ENCODE measurements around the gene DNAJC11.
"Not testable (repeated sequence)": the region's sequence is repeated elsewhere in the genome, so short reads cannot be mapped to it uniquely, and the experiment has no call there.

Gene DNAJC11

GRCh38 chr1:6668503-6668902, 33.1 kb downstream of the DNAJC11 start:
- Histone ChIP-seq H3K4me1 (ENCODE audit: insufficient read depth, low read length) (no peaks in the 10 kb centered on the region), H3K9ac (ENCODE audit: low read length) (no peak overlapping the region), H3K36me3 (ENCODE audit: insufficient read depth, low read length) (peaks cover 24% of the 10 kb centered on the region), H3K27ac (ENCODE audit: low read depth, low read length) (no peak overlapping the region), H3K9me3 (ENCODE audit: low read length) (no peaks in the 10 kb centered on the region), H3K4me3 (ENCODE audit: low read depth in 1 of 2, low read length in 2 of 2) (no peak overlapping the region), H3K27me3 (ENCODE audit: control insufficient read depth in 1 of 2, insufficient read depth in 2 of 2, low read length in 2 of 2) (no peaks in the 10 kb centered on the region)

GRCh38 chr1:6667139-6667538, 34.5 kb downstream of the DNAJC11 start:
- Histone ChIP-seq H3K9me3 (ENCODE audit: low read length) (no peaks in the 10 kb centered on the region), H3K4me3 (ENCODE audit: low read depth in 1 of 2, low read length in 2 of 2) (no peak overlapping the region)

GRCh38 chr1:6666696-6667095, 34.9 kb downstream of the DNAJC11 start:
- H3K36me3 ChIP-seq (ENCODE audit: insufficient read depth, low read length) = peaks cover 24% of the 10 kb centered on the region
- H3K27ac ChIP-seq (ENCODE audit: low read depth, low read length) = no peak overlapping the region
- H3K9me3 ChIP-seq (ENCODE audit: low read length) = no peaks in the 10 kb centered on the region

More at GRCh38 chr1:6667139-6667538, 34.5 kb downstream of the DNAJC11 start:
- Histone ChIP-seq H3K4me1 (ENCODE audit: insufficient read depth, low read length) (no peaks in the 10 kb centered on the region), H3K27me3 (ENCODE audit: control insufficient read depth in 1 of 2, insufficient read depth in 2 of 2, low read length in 2 of 2) (no peaks in the 10 kb centered on the region), H3K27ac (ENCODE audit: low read depth, low read length) (no peak overlapping the region), H3K36me3 (ENCODE audit: insufficient read depth, low read length) (peaks cover 24% of the 10 kb centered on the region), H3K9ac (ENCODE audit: low read length) (no peak overlapping the region)

GRCh38 chr1:6662468-6662867, 39.1 kb downstream of the DNAJC11 start:
- not testable (repeated sequence) for H3K4me3 ChIP-seq (ENCODE audit: low read depth in 1 of 2, low read length in 2 of 2); H3K4me1 ChIP-seq (ENCODE audit: insufficient read depth, low read length); H3K9me3 ChIP-seq (ENCODE audit: low read length); H3K9ac ChIP-seq (ENCODE audit: low read length); H3K27me3 ChIP-seq (ENCODE audit: control insufficient read depth in 1 of 2, insufficient read depth in 2 of 2, low read length in 2 of 2); H3K27ac ChIP-seq (ENCODE audit: low read depth, low read length)
- peaks cover 22% of the 10 kb centered on the region for H3K36me3 ChIP-seq (ENCODE audit: insufficient read depth, low read length)

More at GRCh38 chr1:6666696-6667095, 34.9 kb downstream of the DNAJC11 start:
- Histone ChIP-seq H3K27me3 (ENCODE audit: control insufficient read depth in 1 of 2, insufficient read depth in 2 of 2, low read length in 2 of 2) (no peaks in the 10 kb centered on the region), H3K9ac (ENCODE audit: low read length) (no peak overlapping the region), H3K4me1 (ENCODE audit: insufficient read depth, low read length) (no peaks in the 10 kb centered on the region), H3K4me3 (ENCODE audit: low read depth in 1 of 2, low read length in 2 of 2) (no peak overlapping the region)

DNA sequence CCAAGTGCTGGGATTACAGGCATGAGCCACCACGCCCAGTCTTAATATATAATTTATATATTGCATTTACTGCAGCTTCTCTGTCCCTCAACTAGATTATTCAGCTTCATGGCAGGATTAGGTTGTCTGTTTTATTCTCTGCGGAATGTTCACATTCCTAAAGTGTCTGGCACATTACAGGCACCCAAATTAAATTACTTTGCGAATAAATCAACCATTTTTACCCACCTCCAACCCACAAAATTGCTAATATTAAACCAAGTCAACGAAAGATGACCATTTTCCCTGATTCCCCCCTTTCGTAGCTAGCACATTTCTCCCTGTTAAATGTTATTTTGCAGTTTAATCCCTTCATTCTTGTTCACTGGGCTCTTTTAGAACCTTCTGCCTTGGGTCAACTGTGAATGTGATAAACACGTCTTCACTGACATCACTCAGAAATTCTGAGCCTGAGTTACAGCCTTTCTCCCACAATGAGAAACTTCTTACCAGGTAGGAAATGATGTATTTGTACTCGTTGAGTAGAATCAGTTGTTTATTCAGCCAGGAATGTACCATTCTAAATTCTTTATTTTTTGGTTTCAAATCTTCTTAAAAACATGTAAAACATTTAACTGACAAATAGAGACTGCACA, 41.1 kb downstream of the DNAJC11 start:
- Histone ChIP-seq H3K4me3 (ENCODE audit: low read depth in 1 of 2, low read length in 2 of 2) (no peak overlapping the region), H3K9ac (ENCODE audit: low read length) (no peak overlapping the region), H3K27ac (ENCODE audit: low read depth, low read length) (no peak overlapping the region), H3K4me1 (ENCODE audit: insufficient read depth, low read length) (no peaks in the 10 kb centered on the region), H3K27me3 (ENCODE audit: control insufficient read depth in 1 of 2, insufficient read depth in 2 of 2, low read length in 2 of 2) (no peaks in the 10 kb centered on the region), H3K9me3 (ENCODE audit: low read length) (no peaks in the 10 kb centered on the region), H3K36me3 (ENCODE audit: insufficient read depth, low read length) (peaks cover 4% of the 10 kb centered on the region)

- H3K9me3 ChIP-seq (ENCODE audit: low read length) = no peaks in the 10 kb centered on the region
- H3K27ac ChIP-seq (ENCODE audit: low read depth, low read length) = no peak overlapping the region
- H3K27me3 ChIP-seq (ENCODE audit: control insufficient read depth in 1 of 2, insufficient read depth in 2 of 2, low read length in 2 of 2) = no peaks in the 10 kb centered on the region
- no peak overlapping the region for H3K9ac ChIP-seq (ENCODE audit: low read length)
- no peaks in the 10 kb centered on the region for H3K4me1 ChIP-seq (ENCODE audit: insufficient read depth, low read length)
- H3K4me3 ChIP-seq (ENCODE audit: low read depth in 1 of 2, low read length in 2 of 2) = no peak overlapping the region
- peaks cover 7% of the 10 kb centered on the region for H3K36me3 ChIP-seq (ENCODE audit: insufficient read depth, low read length)
These were observed 43.1 kb downstream of the DNAJC11 start for GRCh38 chr1:6658359-6659060.

DNA sequence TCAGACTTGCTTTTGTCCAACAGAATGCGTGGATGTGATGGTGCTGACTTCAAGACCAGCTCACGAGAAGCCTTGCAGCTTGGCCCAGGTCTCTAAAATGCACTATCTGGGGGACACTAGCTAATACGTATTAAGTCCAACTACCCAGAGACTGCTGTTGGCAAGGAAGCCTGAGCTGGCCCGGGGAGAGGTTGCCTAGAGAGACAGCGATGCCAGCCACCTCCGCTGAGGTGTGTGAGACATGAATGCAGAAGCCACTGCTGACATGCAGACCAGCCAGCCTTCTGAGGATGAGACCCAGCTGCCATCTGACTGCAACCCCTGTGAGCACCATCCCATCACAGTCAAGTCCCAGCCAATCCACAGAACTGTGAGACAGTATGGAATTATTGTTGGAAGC, 44.5 kb downstream of the DNAJC11 start:
- Histone ChIP-seq H3K27me3 (ENCODE audit: control insufficient read depth in 1 of 2, insufficient read depth in 2 of 2, low read length in 2 of 2) (no peaks in the 10 kb centered on the region), H3K4me1 (ENCODE audit: insufficient read depth, low read length) (no peaks in the 10 kb centered on the region), H3K4me3 (ENCODE audit: low read depth in 1 of 2, low read length in 2 of 2) (no peak overlapping the region), H3K27ac (ENCODE audit: low read depth, low read length) (no peak overlapping the region), H3K9me3 (ENCODE audit: low read length) (no peaks in the 10 kb centered on the region), H3K9ac (ENCODE audit: low read length) (no peak overlapping the region), H3K36me3 (ENCODE audit: insufficient read depth, low read length) (peaks cover 21% of the 10 kb centered on the region)

- H3K4me3 ChIP-seq (ENCODE audit: low read depth in 1 of 2, low read length in 2 of 2) = no peak overlapping the region
- peaks cover 33% of the 10 kb centered on the region for H3K36me3 ChIP-seq (ENCODE audit: insufficient read depth, low read length)
- no peak overlapping the region for H3K27ac ChIP-seq (ENCODE audit: low read depth, low read length)
- no peak overlapping the region for H3K9ac ChIP-seq (ENCODE audit: low read length)
- no peaks in the 10 kb centered on the region for H3K27me3 ChIP-seq (ENCODE audit: control insufficient read depth in 1 of 2, insufficient read depth in 2 of 2, low read length in 2 of 2)
- no peaks in the 10 kb centered on the region for H3K9me3 ChIP-seq (ENCODE audit: low read length)
- no peaks in the 10 kb centered on the region for H3K4me1 ChIP-seq (ENCODE audit: insufficient read depth, low read length)
These were observed 48.0 kb downstream of the DNAJC11 start for GRCh38 chr1:6653436-6654290.

GRCh38 chr1:6652986-6653385, 48.6 kb downstream of the DNAJC11 start:
- no peaks in the 10 kb centered on the region for H3K27me3 ChIP-seq (ENCODE audit: control insufficient read depth in 1 of 2, insufficient read depth in 2 of 2, low read length in 2 of 2)
- H3K9ac ChIP-seq (ENCODE audit: low read length) = no peak overlapping the region

GRCh38 chr1:6651909-6652308, 49.7 kb downstream of the DNAJC11 start:
- Histone ChIP-seq H3K27me3 (ENCODE audit: control insufficient read depth in 1 of 2, insufficient read depth in 2 of 2, low read length in 2 of 2) (no peaks in the 10 kb centered on the region), H3K9ac (ENCODE audit: low read length) (no peak overlapping the region), H3K36me3 (ENCODE audit: insufficient read depth, low read length) (peaks cover 33% of the 10 kb centered on the region), H3K27ac (ENCODE audit: low read depth, low read length) (no peak overlapping the region), H3K4me1 (ENCODE audit: insufficient read depth, low read length) (no peaks in the 10 kb centered on the region), H3K4me3 (ENCODE audit: low read depth in 1 of 2, low read length in 2 of 2) (no peak overlapping the region), H3K9me3 (ENCODE audit: low read length) (no peaks in the 10 kb centered on the region)

More at GRCh38 chr1:6652986-6653385, 48.6 kb downstream of the DNAJC11 start:
- Histone ChIP-seq H3K27ac (ENCODE audit: low read depth, low read length) (no peak overlapping the region), H3K4me3 (ENCODE audit: low read depth in 1 of 2, low read length in 2 of 2) (no peak overlapping the region), H3K9me3 (ENCODE audit: low read length) (no peaks in the 10 kb centered on the region), H3K36me3 (ENCODE audit: insufficient read depth, low read length) (peaks cover 33% of the 10 kb centered on the region), H3K4me1 (ENCODE audit: insufficient read depth, low read length) (no peaks in the 10 kb centered on the region)

- no peak overlapping the region for H3K4me3 ChIP-seq (ENCODE audit: low read depth in 1 of 2, low read length in 2 of 2)
- H3K27ac ChIP-seq (ENCODE audit: low read depth, low read length) = no peak overlapping the region
- no peaks in the 10 kb centered on the region for H3K27me3 ChIP-seq (ENCODE audit: control insufficient read depth in 1 of 2, insufficient read depth in 2 of 2, low read length in 2 of 2)
- no peak overlapping the region for H3K9ac ChIP-seq (ENCODE audit: low read length)
- H3K4me1 ChIP-seq (ENCODE audit: insufficient read depth, low read length) = no peaks in the 10 kb centered on the region
- peaks cover 38% of the 10 kb centered on the region for H3K36me3 ChIP-seq (ENCODE audit: insufficient read depth, low read length)
- no peaks in the 10 kb centered on the region for H3K9me3 ChIP-seq (ENCODE audit: low read length)
These were observed 53.1 kb downstream of the DNAJC11 start for GRCh38 chr1:6648556-6648955.

All from muscle layer of colon (tissue), 2 donors.